Measurements from ENCODE around the gene LRP1B.

Gene LRP1B

GRCh38 chr2:141767051-141767450, 363.8 kb downstream of the LRP1B start:
- DNase-seq (ENCODE audit: low spot score) = no peak

- DNase-seq (ENCODE audit: low spot score) = no peak
Measured at GRCh38 chr2:141766225-141766624, 364.6 kb downstream of the LRP1B start.

- no peak for DNase-seq (ENCODE audit: low spot score)
Measured at GRCh38 chr2:141748616-141749015, 382.2 kb downstream of the LRP1B start.

GRCh38 chr2:141741652-141742051, 389.2 kb downstream of the LRP1B start:
- no peak for DNase-seq (ENCODE audit: low spot score)

- no peak for DNase-seq (ENCODE audit: low spot score)
Measured at GRCh38 chr2:141737492-141738255, 393.1 kb downstream of the LRP1B start.

GRCh38 chr2:141736466-141736865, 394.4 kb downstream of the LRP1B start:
- no peak for DNase-seq (ENCODE audit: low spot score)

GRCh38 chr2:141728886-141729285, 401.9 kb downstream of the LRP1B start:
- DNase-seq (ENCODE audit: low spot score) = no peak

GRCh38 chr2:141728142-141728541, 402.7 kb downstream of the LRP1B start:
- no peak for DNase-seq (ENCODE audit: low spot score)

GRCh38 chr2:141724426-141724825, 406.4 kb downstream of the LRP1B start:
- no peak for DNase-seq (ENCODE audit: low spot score)

- DNase-seq (ENCODE audit: low spot score) = no peak
Measured at GRCh38 chr2:141723814-141724213, 407.0 kb downstream of the LRP1B start.

GRCh38 chr2:141720476-141720875, 410.3 kb downstream of the LRP1B start:
- no peak for DNase-seq (ENCODE audit: low spot score)

- DNase-seq (ENCODE audit: low spot score) = no peak
Measured at GRCh38 chr2:141714496-141714895, 416.3 kb downstream of the LRP1B start.

GRCh38 chr2:141711627-141712026, 419.2 kb downstream of the LRP1B start:
- DNase-seq (ENCODE audit: low spot score) = no peak

- DNase-seq (ENCODE audit: low spot score) = no peak
Measured at GRCh38 chr2:141710589-141711239, 420.1 kb downstream of the LRP1B start.

- no peak for DNase-seq (ENCODE audit: low spot score)
Measured at GRCh38 chr2:141709756-141710155, 421.1 kb downstream of the LRP1B start.

- no peak for DNase-seq (ENCODE audit: low spot score)
Measured at GRCh38 chr2:141707486-141707885, 423.3 kb downstream of the LRP1B start.

- DNase-seq (ENCODE audit: low spot score) = no peak
Measured at GRCh38 chr2:141704541-141704940, 426.3 kb downstream of the LRP1B start.

- no peak for DNase-seq (ENCODE audit: low spot score)
Measured at GRCh38 chr2:141703501-141703900, 427.3 kb downstream of the LRP1B start.

GRCh38 chr2:141701618-141702017, 429.2 kb downstream of the LRP1B start:
- no peak for DNase-seq (ENCODE audit: low spot score)

- no peak for DNase-seq (ENCODE audit: low spot score)
Measured at GRCh38 chr2:141699573-141699972, 431.2 kb downstream of the LRP1B start.

- no peak for DNase-seq (ENCODE audit: low spot score)
Measured at GRCh38 chr2:141698500-141698899, 432.3 kb downstream of the LRP1B start.

GRCh38 chr2:141697035-141697434, 433.8 kb downstream of the LRP1B start:
- DNase-seq (ENCODE audit: low spot score) = no peak

GRCh38 chr2:141694180-141694579, 436.6 kb downstream of the LRP1B start:
- DNase-seq (ENCODE audit: low spot score) = no peak

- no peak for DNase-seq (ENCODE audit: low spot score)
Measured at GRCh38 chr2:141692829-141693228, 438.0 kb downstream of the LRP1B start.

Measured in germinal center (tissue), 1 donor.